Neural crest cell (in vitro differentiated cells): ENCODE data around the gene SREK1IP1. TPM values are rescaled to one million over a fixed set of nuclear protein-coding genes. Genes with fewer than 3 reads are reported as not detected.

ENCODE experiments used
- DNase-seq: peaks from one replicate; pipeline ENCODE4 v3.0.0; 2021; ENCODE audit warnings: low read depth, mixed read lengths, low spot score
- H3K27ac Mint-ChIP-seq: one replicate; pipeline ENCODE4 v1.8.0; 2021; ENCODE audit warnings: mild to moderate bottlenecking, mixed read lengths; ENCODE audit not compliant: unreplicated experiment
- H3K27me3 Mint-ChIP-seq: 2 replicates; pipeline ENCODE4 v1.8.0; 2021; ENCODE audit warnings: low read depth, mild to moderate bottlenecking, mixed read lengths
- H3K36me3 Mint-ChIP-seq: 2 replicates; pipeline ENCODE4 v1.8.0; 2021; ENCODE audit warnings: low read depth, mild to moderate bottlenecking, mixed read lengths
- H3K4me1 Mint-ChIP-seq: 2 replicates; pipeline ENCODE4 v1.8.0; 2021; ENCODE audit warnings: mixed read lengths
- H3K4me3 Mint-ChIP-seq: one replicate; pipeline ENCODE4 v1.8.0; 2021; ENCODE audit warnings: mild to moderate bottlenecking, mixed read lengths
- H3K9me3 Mint-ChIP-seq: 2 replicates; pipeline ENCODE4 v1.8.0; 2021; ENCODE audit warnings: mixed read lengths
- total RNA-seq: library from RNA; stranded (reverse); gene quantifications from 2 replicates; pipeline ENCODE4 v1.2.1, GENCODE V29; 2021
- TF ChIP-seq, protein P1 (sequence below): fragments of 200-600 bp; sonication (generic); conservative IDR thresholded peaks from 2 replicates; pipeline ENCODE4 v1.5.0; 2021; ENCODE audit warnings: antibody characterized with exemption, mild to moderate bottlenecking

Gene SREK1IP1
- total RNA-seq, 1 donor from 2014 or later: 26.4 TPM

DNA sequence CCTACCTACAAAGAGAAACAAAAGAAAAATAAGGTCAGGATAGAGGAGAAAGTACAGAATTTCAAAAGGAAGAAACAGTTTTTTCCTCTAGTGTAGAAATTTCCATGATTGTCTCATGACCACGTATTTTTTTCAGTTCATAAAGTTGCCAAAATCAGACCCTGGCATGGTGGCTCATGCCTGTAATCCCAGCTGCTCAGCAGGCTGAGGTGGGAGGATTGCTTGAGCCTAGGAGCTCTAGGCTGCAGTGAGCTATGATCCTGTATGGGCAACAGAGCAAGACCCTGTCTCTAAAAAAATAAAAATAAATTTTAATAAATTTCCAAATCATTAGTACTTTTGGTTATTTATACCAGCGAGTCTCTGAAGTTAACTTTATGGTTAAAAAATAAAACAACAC is 38.0 kb upstream of the SREK1IP1 start:
- TF ChIP-seq, protein P1, sequence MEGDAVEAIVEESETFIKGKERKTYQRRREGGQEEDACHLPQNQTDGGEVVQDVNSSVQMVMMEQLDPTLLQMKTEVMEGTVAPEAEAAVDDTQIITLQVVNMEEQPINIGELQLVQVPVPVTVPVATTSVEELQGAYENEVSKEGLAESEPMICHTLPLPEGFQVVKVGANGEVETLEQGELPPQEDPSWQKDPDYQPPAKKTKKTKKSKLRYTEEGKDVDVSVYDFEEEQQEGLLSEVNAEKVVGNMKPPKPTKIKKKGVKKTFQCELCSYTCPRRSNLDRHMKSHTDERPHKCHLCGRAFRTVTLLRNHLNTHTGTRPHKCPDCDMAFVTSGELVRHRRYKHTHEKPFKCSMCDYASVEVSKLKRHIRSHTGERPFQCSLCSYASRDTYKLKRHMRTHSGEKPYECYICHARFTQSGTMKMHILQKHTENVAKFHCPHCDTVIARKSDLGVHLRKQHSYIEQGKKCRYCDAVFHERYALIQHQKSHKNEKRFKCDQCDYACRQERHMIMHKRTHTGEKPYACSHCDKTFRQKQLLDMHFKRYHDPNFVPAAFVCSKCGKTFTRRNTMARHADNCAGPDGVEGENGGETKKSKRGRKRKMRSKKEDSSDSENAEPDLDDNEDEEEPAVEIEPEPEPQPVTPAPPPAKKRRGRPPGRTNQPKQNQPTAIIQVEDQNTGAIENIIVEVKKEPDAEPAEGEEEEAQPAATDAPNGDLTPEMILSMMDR: no peak
- Mint-ChIP-seq H3K9me3 (no peaks in the 10 kb centered on the region), H3K36me3 (no peaks in the 10 kb centered on the region), H3K4me3 (no peak overlapping the region), H3K4me1 (no peaks in the 10 kb centered on the region), H3K27me3 (no peaks in the 10 kb centered on the region), H3K27ac (no peak overlapping the region)
- no peak for DNase-seq

DNA sequence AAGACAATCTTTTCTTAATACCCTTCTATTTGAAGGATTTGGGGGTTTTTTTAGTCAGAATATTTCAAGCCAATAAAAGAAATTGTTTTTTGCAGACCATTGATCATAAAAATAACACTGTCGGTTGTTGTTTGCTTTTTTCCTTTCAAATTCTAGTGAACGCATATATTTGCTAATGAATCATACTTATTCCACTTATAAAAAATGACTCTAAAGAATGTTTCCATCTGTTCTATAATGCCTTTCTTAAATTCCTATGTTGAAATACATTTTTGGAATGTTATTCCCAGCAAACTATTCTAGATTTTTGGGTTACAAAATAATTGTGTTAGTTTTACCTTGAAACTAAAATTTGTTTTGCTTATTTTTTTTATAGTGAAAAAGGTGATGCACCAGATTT is 32.4 kb upstream of the SREK1IP1 start:
- Mint-ChIP-seq H3K4me1 (no peaks in the 10 kb centered on the region), H3K9me3 (no peaks in the 10 kb centered on the region), H3K36me3 (no peaks in the 10 kb centered on the region), H3K27me3 (no peaks in the 10 kb centered on the region), H3K27ac (no peak overlapping the region), H3K4me3 (no peak overlapping the region)
- DNase-seq: no peak
- TF ChIP-seq, protein P1: no peak

DNA sequence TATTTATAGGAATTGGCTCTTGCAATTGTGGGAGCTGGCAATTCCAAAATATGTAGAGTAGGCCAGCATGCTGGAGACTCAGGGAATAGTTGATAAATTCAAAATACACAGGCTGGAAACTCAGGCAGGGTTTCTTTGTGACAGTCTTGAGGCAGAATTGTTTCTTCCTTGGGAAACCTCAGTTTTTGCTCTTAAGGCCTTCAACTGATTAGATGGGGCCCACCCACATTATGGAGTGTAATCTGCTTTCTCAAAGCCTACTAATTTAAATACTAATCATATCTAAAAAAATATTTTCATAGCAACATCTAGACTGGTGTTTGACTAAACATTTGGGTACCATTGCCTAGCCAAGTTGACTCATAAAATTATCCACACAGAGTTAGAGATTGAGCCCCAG is 27.8 kb upstream of the SREK1IP1 start:
- no peaks in the 10 kb centered on the region for H3K36me3 Mint-ChIP-seq
- no peak overlapping the region for H3K4me3 Mint-ChIP-seq
- TF ChIP-seq, protein P1: no peak

DNA sequence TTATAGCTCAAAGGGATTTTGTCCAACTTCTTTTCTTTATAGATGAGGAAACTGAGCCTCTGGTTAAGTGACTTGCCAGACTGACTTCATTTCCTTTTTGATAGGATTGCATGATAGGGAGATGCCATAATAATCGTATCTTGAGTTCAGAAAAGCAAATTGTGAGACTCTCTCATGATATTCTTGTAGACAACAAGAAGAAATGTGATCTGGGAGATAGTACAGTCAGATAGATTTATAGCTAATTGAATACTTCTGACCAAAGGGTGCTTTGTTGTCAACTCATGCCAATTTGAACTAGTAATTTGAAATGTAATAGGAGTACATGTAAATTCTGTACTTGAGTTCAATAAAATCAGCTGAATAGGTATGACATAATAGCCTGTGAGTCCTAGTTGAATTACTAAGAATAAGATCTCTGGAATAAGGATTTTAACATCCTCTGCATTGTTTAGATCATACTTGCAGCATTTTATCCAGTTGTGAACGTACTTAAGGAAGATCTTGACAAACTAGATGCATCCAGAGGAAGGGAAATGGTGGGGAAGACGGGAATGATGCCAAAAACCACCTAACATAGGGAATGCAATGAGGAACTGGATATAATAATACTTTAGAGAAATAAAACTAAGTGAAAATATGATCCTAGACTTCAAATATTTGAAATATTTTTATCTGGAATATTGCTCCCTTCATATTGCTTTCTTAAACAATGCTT is 25.7 kb upstream of the SREK1IP1 start:
- Mint-ChIP-seq H3K36me3 (no peaks in the 10 kb centered on the region), H3K4me1 (no peaks in the 10 kb centered on the region), H3K27me3 (no peaks in the 10 kb centered on the region), H3K27ac (no peak overlapping the region), H3K9me3 (no peaks in the 10 kb centered on the region), H3K4me3 (no peak overlapping the region)
- TF ChIP-seq, protein P1: no peak
- DNase-seq: no peak

More for the DNA sequence above, 27.8 kb upstream of the SREK1IP1 start:
- H3K27ac Mint-ChIP-seq: no peak overlapping the region
- H3K9me3 Mint-ChIP-seq: no peaks in the 10 kb centered on the region
- H3K27me3 Mint-ChIP-seq: no peaks in the 10 kb centered on the region
- DNase-seq: no peak
- no peaks in the 10 kb centered on the region for H3K4me1 Mint-ChIP-seq

DNA sequence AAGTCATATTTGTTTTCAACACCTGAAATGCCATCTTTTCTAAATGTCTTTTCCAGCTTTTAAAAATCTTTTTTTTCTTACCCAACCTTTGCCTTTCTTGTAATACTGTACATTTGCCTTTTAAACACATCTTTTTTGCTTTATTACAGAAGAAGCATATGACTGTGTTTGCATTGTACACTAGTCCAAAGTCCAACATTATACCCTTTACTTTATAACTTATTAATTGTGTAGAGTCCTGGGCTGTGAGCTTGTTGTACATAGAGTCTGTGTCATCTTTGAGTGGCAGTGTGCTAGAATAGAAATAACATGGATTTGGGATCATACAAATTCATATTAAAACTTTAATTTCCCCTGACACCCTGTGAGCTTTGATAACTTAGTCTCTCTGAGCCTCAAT is 24.0 kb upstream of the SREK1IP1 start:
- H3K27ac Mint-ChIP-seq: no peak overlapping the region
- H3K4me1 Mint-ChIP-seq: no peaks in the 10 kb centered on the region
- no peak for DNase-seq
- no peaks in the 10 kb centered on the region for H3K27me3 Mint-ChIP-seq
- no peak overlapping the region for H3K4me3 Mint-ChIP-seq
- H3K9me3 Mint-ChIP-seq: no peaks in the 10 kb centered on the region
- no peaks in the 10 kb centered on the region for H3K36me3 Mint-ChIP-seq
- TF ChIP-seq, protein P1: no peak
